Measurements from ENCODE around the gene MICB.
A peak's percentile ranks its signal among the peaks of the same experiment; 100 is the strongest.
"Not testable (repeated sequence)": the region's sequence is repeated elsewhere in the genome, so short reads cannot be mapped to it uniquely, and the experiment has no call there.

MICB gene

DNA sequence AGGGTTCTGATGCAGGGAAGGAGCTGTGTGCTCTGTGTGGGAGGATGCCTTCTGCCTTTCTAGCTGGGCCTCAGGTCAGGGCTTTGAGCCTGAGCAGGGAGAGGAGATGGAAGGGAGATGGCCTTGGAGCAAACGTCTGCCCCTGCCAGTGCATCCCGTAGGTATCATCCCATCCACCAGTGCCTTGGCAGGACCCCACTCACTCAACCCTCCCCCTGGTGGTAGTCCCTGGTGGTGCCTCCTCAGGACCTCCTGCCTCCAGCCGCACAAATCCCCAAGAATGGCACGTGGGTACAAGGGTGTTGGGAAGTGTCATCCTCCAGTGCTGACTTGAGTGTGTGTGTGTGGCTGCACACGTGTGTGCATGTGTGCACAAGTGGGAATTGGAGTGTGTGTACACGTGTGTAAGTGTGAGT is 23.1 kb upstream of the MICB start:
- DNase-seq (ENCODE audit: low read depth in 2 of 2): no peak

DNA sequence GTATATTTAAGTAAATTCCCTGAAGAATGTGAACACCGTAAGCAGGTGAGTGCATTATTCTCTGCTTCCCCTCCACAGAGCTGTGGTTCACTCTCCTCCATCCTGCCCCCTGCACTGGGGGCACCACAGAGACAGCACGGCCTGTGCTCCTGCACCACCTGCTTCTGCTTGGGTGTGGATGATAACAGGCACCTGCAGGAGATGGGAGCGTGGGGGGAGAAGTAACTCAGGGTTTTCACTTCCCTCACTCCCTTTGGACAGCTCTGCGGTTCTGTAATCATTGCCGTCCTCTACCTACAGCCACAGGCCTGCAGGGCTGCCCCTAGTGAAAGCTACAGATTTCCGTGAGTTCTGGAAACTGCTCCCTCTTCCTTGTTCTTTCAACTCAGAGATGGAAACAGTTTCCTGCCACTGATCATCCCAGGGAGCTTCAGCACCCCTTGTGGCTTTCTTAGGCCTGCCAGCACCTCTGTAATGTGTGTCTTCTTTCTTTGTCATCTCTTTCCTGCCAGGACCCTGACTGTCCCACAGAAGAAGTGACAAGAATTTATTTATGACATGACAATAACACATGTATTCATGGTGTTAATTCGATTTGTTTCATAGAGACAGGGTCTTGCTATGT is 21.3 kb upstream of the MICB start:
- DNase-seq (ENCODE audit: low read depth in 2 of 2): no peak

DNA sequence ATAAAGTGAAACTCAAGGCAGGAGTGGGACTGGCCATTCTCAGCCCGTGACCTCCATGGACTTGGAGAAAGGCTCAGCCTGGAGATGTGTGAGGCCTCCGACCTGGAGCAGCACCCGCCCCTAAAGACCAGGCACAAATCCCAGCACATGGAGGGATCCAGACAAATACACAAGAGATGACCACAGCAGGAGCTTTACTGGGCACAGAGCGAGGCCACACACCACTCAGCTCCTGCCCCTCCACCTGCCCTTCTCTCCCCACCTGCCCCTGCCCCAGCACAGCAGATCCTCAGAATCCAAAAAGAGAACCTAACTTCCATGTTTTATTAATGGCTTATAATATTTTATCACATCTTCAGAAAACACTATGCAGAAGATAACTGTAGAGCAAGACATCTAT is 20.4 kb upstream of the MICB start:
- no peak for DNase-seq (ENCODE audit: low read depth in 2 of 2)

DNA sequence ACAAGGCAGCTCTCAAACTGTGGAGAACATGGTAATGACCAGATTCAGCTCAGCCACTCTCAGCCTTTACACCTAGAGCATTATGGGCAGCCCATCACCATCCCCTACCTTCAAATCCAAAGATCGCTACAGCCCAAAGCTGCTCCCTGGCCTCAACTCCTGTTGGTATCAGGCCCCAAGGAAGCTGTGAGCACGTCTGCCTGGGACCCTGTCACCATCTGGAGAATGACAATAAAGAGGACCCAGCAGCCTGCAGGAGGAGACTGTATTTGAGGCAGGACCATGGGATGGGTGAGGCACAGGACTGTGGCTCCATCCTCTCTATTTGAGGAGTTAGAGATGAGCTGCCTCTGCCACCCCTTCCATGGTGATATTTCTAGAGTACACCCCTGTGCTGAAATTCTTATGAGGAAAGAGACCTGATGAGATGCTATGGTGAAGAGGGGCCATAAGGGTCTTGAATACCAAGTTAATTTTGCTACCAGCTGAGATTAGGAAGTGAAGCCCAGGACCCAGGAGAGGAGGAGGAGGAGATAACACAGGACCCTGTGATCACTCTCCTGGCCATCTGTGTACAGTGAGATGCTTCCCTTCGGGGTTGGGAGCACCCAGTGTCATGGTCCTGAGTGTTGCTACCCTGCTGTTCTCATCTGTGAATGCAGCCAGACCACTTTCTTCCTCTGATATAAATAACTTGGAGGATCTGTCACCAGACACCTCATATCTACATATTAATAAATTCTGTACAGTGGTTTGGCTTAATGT is 19.6 kb upstream of the MICB start:
- no peak for DNase-seq (ENCODE audit: low read depth in 2 of 2)

DNA sequence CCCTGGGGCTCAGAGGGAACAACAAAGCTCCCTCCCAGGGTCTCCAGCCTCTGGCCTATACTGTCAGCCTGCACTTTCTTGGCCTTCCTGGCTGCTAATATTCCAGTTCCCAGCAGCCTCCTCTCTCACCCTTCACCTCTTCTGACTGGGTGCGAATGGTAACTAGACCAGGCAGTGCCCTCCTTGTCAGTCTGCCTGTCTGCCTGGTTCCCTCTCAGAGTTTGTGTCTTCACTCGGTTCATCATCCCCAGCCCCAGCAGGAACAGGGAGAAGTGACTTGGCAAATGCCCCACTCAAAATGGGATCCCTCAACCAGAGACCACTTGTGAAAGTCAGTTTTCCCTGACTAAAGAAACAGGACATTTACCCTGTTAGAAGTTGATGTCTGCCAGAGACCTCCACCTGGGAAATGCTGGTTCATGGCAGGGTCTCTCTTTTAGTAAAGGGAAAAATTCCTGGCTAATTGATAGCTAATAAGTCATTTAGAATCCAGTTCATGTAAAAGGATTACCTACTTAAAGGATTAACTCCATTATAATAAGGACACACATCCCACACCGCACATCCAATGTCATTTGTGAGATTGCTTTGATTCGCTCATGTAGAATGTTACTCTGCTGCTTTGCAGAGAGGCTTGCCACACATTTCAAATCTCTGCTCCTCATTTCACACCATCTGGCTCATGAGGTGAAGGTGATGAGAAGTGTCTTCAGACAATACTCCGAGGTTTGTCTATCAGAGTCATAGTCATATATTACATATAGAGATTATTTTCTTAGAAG is 18.6 kb upstream of the MICB start:
- no peak for DNase-seq (ENCODE audit: low read depth in 2 of 2)

DNA sequence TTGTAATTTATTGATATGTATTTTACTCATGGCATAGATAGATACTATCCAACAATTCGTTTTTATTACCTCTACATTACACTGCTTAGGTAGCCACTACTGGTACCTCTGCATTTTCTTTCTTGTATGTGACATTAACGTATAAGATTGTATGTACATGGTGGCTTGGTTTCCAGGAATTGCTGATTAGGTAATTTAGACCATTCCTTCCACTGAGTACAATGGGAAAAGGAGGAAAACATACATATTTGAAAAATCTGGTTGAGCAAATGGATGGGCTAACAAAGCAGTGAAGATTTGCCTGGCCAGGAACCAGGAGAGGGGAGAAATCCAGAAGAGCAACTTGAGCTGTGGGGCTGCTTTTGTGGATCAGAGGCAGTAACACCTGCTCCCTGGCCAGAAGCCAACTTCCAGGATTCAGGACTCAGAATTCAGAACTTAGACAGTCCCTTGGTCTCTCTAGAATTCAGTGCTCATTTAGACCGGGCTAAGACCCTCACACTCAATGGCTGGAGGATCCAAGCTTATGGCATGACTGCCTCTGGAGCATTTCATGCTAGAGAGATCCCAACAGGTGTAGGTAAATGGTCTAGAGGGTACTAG is 17.9 kb upstream of the MICB start:
- no peak for DNase-seq (ENCODE audit: low read depth in 2 of 2)

DNA sequence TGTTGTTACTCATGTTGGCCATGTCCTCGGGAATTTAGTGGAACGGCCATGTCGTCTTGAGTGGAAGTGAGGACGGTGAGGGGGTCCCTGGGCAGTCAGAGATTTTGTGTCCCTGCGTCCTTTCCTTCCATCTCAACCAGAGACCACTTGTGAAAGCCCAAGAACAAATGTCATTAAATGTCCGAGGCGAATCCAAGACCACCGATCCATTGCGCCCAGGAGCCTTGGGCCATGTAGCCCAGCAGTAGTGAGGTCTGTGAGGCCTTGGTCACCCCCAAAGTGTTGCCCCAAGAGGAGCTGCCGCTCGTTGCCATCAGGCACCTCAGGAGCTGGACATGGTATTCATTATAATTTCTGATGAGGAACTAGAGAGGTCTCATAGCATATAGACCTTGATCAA is 17.4 kb upstream of the MICB start:
- no peak for DNase-seq (ENCODE audit: low read depth in 2 of 2)

DNA sequence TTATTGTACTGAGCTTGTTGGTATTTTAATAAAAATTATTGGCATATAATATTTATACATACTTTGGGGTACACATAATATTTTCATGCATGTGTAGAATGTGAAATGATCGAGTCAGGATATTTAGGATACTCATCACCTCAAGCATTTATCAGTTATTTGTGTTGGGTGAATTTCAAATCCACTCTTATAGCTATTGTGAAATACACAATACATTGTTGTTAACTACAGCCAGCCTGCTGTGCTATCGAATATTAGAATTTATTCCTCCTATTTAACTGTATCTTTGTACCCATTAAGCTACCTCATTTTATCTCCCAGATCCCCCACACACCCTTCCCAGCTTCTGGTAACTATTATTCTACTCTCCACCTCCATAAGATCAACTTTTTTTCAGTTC is 14.6 kb upstream of the MICB start:
- DNase-seq (ENCODE audit: low read depth in 2 of 2): no peak

DNA sequence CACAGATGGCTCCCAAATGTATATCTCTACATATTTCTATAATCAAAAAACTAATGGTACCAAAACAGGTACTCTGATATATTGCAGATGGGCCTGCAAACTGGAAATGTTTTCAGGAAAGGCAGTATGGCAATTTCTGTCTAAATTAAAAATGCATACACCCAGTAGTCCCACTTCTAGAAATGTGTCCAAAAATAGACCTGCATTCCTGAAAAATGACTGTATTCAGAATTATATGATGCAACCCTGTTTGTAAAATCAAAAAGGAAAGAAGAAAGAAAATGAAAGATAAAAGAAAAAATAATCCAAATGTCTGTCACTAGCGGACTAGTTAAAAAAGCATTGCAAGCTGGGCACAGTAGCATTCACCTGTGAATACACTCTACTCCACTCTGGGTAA is 12.9 kb upstream of the MICB start:
- DNase-seq (ENCODE audit: low read depth in 2 of 2): no peak

DNA sequence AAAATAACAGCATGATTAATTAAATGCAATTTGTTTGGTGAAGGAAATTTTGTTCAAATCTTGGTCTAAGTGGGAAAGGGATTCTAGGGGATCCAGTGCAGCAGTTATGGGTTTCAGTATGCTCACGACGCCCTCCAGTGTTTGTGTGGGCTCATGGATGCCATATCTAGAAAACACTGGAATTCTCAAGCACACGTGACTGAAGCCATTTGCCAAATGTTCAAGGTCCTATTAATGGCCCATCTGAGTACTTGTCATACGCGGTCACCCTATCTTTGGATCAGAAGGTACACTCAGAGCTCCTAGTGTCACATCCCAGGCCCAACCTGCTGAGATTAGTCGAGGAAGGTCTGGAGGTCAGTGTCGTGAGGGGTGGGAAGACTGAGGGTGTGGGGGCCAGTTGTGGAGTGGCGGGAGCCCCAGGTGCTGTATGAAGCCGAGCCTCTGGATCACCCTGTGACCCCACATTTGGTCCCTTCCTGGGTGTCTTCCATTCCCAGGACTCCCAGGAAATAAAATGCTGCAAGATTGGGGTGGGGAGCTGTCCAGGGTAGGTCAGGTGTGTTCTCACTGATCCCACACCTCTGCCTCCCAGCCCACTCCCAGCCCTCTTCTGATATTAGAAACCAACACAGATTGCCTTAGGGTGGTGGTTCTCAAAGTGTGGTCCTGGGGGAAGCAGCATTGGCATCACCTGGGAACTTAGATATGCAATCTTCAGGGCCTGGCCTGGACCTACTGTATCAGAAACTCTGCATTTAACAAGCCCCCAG is 11.7 kb upstream of the MICB start:
- DNase-seq (ENCODE audit: low read depth in 2 of 2): not testable (repeated sequence)

DNA sequence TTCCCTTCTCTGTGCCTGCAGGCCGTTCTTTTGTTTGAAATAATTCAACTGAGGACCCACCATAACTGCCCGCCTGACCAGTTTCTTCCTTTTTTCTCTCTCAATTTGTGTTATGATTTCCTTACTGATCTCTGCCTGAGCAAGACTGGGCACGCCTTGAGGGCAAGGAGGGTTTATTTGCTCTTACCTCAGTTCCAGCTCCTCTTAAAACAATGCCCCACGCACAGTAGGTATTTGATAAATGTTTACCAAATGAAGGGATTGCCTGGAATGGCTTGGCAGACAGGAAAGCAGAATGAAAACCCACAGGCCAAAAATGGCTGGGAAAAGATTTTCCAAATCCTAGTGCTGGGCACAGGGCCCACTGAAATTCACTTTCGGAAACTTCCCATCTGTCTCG is 10.3 kb upstream of the MICB start:
- DNase-seq (ENCODE audit: low read depth in 2 of 2): not testable (repeated sequence)

DNA sequence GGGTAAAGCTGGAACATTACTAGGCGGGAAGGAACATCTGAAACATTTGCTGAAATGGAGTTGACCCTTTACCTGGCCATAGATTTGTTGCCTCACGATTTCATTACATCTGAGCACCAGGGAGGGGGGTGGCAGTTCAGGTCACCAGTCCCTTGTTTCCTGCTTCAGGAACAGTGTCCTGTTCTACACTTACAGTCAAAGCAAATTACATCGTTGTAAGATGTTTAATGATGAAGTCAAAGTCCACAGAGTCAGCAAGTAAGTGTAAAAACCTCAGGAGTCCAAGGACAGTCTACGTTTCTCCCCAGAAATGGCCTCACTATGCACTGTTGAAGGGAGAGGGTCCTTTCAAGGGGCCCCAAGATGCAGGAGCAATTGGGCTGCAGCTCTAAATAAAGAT is 8.9 kb upstream of the MICB start:
- DNase-seq (ENCODE audit: low read depth in 2 of 2): no peak

DNA sequence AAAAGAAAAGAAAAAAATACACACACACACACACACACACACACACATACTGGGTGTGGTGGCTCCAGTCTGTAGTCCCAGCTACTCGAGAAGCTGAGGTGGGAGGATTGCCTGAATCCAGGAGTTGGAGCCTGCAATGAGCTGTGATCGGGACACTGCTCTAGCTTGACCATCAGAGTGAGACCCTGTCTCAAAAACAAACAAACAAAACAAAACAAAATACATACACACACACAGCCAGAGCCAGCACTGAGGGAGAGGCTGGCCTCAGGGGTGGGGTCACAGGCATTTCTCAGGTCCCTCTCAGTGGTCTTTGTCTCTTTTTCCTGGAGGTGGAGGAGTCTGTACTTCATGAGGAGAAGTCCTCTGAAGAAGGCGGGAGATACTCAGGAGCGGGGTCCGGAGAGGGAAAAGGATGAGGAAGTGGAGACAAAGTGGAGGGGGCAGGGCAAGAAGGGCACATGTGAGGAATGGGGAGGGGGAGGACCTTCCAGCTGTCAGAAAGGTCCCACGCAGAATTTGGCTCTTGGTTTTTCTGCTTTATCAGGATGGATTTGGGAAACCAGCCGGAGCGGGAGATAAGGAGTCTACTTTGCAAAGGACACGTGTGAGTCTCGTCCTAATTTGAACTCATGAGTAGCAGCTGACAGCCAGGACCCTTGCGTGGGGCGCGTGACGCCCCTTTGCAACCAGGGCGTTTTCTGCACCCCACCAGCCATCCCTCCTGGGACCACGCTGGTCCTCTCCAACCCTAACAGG is 7.7 kb upstream of the MICB start:
- DNase-seq (ENCODE audit: low read depth in 2 of 2): no peak

DNA sequence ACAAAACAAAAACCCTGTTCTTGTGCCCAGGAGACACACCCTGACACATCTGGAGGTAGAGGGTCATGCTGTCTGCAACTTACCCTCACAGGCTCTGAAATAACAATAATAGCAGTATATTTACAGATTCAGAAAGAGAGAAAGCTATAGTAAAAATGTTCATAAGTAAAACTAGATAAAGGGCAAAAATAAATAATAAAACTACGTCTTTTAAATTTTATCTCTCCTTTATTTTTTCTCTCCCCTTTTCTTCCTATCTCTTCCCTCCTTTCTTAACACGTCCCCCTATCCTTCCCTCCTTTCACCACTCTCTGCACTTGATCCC is 4.4 kb upstream of the MICB start:
- not testable (repeated sequence) for DNase-seq (ENCODE audit: low read depth in 2 of 2)

DNA sequence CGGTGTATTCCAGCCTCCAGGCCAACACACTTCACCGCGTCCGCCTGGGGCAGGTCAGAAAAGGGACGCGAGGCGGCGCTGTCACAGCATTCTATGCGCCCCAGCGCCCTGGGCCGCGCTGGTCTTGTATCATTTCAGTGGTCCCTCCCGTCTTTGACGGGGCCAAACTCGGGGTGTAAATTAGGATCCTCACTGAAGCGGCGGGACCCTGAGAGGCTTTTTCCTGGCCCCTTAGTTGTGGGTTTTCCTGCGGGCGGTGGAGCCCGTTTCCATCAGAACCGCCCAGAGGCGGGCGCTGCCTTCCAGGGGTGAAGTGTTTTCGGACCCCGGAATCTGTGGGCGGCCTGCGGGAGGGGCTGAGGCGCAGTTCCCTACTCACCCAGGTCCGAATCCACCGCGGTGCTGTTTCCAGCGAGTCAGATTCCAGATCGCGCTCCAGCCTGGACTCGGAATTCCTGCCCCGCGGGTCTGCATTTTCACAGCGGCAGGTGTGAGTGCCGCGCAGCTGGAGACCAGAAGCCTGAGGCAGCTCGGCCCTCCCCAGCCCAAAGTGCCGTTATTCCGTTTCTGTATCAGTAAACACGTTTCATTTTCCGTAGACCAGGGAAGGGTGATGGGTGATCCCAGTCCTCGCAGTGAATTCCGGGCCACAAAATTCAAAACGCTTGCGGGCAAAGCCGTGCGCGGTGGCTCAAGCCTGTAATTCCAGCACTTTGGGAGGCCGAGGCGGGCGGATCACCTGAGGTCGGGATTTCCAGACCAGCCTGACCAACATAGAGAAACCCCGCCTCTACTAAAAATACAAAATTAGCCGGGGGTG is 3.9 kb upstream of the MICB start:
- peak; percentile 61 to 75 for DNase-seq (ENCODE audit: low read depth in 2 of 2)

DNA sequence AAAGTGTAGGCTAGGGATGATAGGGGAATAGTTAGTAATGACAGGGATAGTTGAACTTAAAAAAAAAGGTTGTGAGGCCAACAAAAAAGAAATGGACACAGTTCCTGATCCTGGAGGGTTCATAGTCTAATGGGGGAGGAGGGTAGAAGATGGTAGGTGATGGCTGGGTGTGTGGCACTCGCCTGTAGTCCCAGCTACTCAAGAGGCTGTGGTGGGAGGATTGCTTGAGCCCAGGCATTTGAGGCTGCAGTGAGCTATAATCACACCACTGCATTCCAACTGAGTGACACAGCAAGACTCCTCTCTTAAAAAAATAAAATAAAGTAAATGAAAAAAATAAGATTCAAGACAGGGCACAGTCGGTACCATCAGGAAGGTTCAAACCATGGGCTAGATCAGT is 2.4 kb upstream of the MICB start:
- no peak for DNase-seq (ENCODE audit: low read depth in 2 of 2)

DNA sequence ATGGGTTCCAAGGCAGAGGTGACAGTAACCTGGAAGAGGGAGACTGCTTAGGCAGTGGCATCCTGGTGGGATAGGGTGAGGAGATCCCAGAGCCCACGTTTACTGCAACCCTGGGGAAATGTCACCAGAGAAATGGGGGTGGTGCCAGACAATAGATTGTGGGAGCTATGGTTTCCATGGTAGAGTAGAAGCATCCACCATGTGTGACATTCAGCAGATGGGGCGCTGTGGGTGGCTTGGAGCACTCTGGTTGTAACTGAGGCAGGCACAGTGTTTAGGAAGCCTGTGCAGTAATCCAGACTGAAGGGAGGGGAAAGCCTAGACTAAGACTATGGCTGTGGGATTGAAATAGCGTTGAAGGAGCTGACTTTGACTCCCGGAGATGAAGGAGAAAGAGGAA is 1.1 kb upstream of the MICB start:
- DNase-seq (ENCODE audit: low read depth in 2 of 2): not testable (repeated sequence)

DNA sequence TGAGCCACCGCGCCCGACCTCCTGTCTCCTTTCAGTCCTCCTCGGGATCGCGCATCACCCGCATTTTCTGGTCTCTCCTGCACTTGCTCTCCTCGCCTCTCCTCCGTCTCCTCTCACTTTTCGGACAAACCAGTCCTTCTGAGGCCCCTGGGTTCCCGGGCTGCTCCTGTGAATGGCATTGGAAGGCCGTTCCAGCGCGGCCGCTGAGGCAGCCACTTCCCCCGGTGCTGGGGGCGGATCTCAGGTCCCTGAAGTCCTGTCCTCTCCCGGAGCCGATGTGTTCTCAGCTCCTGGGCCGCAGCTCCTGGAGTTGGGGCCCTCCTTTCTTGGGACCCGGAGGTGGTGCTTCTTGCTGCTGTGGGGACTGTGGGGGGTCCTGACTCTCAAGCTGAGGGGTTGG is 803 bp downstream of the MICB start:
- DNase-seq (ENCODE audit: low read depth in 2 of 2): no peak

DNA sequence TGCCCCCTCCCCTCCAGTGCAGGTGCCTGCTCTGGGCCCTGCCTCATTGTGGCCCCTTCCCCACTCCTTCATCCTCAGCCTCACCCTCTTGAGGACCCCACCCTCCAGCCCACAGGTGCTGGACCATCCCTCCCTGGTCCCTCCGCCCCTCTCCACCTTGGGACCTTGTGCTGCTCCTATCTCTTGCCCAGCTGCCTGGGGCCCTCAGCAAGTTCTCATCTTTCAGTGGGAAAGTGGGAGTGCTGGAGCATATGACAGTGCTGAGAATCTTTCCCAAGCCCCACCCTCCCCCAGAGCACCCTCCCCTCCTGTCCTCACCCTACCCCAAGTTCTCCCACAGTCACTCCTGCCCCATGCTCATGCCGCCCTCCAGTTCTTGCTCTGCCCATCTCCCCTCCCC is 1.7 kb downstream of the MICB start:
- DNase-seq (ENCODE audit: low read depth in 2 of 2): not testable (repeated sequence)

DNA sequence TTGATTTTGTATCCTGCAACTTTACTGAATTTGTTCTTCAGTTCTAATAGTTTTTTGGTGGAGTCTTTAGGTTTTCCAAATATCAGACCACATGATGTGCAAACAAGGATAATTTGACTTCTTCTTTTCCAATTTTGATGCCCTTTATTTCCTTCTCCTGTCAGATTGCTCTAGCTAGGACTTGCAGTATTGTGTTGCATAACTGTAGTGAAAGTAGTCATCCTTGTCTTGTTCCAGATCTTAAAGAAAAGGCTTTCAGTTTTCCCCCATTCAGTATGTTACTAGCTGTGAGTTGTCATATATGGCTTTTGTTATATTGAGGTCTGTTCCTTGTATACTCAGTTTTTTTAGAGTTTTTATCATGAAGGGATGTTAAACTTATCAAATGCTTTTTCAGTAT is 4.6 kb downstream of the MICB start:
- no peak for DNase-seq (ENCODE audit: low read depth in 2 of 2)

Measured in stimulated activated CD4-positive, alpha-beta T cell treated with anti-CD3 and anti-CD28 coated beads, Interleukin-1b, Interleukin-23, amount 100 ng/mL, for 4 hours (primary cell).